Ishikawa (cell line): ENCODE data around the gene GTF2IRD1.
"Not testable (repeated sequence)": the region's sequence is repeated elsewhere in the genome, so short reads cannot be mapped to it uniquely, and the experiment has no call there.

Experiments used
- CREB1 ChIP-seq: IDR thresholded peaks from 2 replicates; pipeline ENCODE4 v1.6.1; 2012; ENCODE audit warnings: low read depth
- EP300 ChIP-seq: IDR thresholded peaks from 2 replicates; pipeline ENCODE4 v1.6.1; 2012; ENCODE audit warnings: borderline replicate concordance
- FOXM1 ChIP-seq: IDR thresholded peaks from 2 replicates; pipeline ENCODE4 v1.6.1; 2012; ENCODE audit warnings: low read depth, borderline replicate concordance
- NFIC ChIP-seq: IDR thresholded peaks from 2 replicates; pipeline ENCODE4 v1.6.1; 2012
- RAD21 ChIP-seq: IDR thresholded peaks from 2 replicates; pipeline ENCODE4 v1.6.1; 2012; ENCODE audit warnings: low read depth
- TAF1 ChIP-seq: IDR thresholded peaks from 2 replicates; pipeline ENCODE4 v1.6.1; 2012; ENCODE audit warnings: low read depth, mild to moderate bottlenecking
- YY1 ChIP-seq: IDR thresholded peaks from 2 replicates; pipeline ENCODE4 v1.6.1; 2012; ENCODE audit warnings: low read depth
- TF ChIP-seq, protein P1 (sequence below): IDR thresholded peaks from 2 replicates; pipeline ENCODE4 v1.6.1; 2012
- TF ChIP-seq, protein P2 (sequence below): IDR thresholded peaks from 2 replicates; pipeline ENCODE4 v1.6.1; 2012
- TF ChIP-seq, protein P3 (sequence below): IDR thresholded peaks from 2 replicates; pipeline ENCODE4 v1.6.1; 2012; ENCODE audit warnings: low read depth, mild to moderate bottlenecking

- TF ChIP-seq FOXM1, TAF1, NFIC, RAD21, YY1, EP300, CREB1: not testable (repeated sequence)
- TF ChIP-seq, protein P1, sequence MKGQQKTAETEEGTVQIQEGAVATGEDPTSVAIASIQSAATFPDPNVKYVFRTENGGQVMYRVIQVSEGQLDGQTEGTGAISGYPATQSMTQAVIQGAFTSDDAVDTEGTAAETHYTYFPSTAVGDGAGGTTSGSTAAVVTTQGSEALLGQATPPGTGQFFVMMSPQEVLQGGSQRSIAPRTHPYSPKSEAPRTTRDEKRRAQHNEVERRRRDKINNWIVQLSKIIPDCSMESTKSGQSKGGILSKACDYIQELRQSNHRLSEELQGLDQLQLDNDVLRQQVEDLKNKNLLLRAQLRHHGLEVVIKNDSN = not testable (repeated sequence)
- TF ChIP-seq, protein P2, sequence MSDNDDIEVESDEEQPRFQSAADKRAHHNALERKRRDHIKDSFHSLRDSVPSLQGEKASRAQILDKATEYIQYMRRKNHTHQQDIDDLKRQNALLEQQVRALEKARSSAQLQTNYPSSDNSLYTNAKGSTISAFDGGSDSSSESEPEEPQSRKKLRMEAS = not testable (repeated sequence)
- TF ChIP-seq, protein P3, sequence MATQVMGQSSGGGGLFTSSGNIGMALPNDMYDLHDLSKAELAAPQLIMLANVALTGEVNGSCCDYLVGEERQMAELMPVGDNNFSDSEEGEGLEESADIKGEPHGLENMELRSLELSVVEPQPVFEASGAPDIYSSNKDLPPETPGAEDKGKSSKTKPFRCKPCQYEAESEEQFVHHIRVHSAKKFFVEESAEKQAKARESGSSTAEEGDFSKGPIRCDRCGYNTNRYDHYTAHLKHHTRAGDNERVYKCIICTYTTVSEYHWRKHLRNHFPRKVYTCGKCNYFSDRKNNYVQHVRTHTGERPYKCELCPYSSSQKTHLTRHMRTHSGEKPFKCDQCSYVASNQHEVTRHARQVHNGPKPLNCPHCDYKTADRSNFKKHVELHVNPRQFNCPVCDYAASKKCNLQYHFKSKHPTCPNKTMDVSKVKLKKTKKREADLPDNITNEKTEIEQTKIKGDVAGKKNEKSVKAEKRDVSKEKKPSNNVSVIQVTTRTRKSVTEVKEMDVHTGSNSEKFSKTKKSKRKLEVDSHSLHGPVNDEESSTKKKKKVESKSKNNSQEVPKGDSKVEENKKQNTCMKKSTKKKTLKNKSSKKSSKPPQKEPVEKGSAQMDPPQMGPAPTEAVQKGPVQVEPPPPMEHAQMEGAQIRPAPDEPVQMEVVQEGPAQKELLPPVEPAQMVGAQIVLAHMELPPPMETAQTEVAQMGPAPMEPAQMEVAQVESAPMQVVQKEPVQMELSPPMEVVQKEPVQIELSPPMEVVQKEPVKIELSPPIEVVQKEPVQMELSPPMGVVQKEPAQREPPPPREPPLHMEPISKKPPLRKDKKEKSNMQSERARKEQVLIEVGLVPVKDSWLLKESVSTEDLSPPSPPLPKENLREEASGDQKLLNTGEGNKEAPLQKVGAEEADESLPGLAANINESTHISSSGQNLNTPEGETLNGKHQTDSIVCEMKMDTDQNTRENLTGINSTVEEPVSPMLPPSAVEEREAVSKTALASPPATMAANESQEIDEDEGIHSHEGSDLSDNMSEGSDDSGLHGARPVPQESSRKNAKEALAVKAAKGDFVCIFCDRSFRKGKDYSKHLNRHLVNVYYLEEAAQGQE = not testable (repeated sequence)
Measured at GRCh38 chr7:74563639-74564038, 109.9 kb downstream of the GTF2IRD1 start.
